G401.6 (cell line): ENCODE results near the gene RELL1.
"Not testable (repeated sequence)": the region's sequence is repeated elsewhere in the genome, so short reads cannot be mapped to it uniquely, and the experiment has no call there.

Source experiments
- FAIRE-seq: peaks from 2 replicates; lab custom pipeline; 2012; peaks lifted over from hg19 to GRCh38; lab: Jason Lieb, UNC

Gene RELL1

DNA sequence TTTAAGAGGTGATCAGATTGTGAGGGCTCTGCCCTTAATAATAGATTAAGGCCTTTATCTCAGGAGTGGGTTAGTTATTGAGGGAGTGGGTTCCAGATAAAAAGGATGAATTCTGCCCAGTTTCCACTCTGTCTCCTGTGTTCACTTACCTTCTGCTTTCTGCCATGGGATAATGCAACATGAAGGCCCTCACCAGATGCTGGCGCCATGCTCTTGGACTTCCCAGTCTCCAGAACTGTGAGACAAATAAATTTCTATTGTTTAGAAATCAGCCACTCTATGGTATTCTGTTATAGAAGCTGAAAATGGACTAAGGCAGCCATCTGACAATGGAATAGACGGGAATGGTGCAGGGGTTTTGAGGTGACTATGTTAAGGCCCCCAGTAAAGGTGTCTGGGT lies 6.9 kb upstream of the RELL1 start:
- FAIRE-seq = no peak

DNA sequence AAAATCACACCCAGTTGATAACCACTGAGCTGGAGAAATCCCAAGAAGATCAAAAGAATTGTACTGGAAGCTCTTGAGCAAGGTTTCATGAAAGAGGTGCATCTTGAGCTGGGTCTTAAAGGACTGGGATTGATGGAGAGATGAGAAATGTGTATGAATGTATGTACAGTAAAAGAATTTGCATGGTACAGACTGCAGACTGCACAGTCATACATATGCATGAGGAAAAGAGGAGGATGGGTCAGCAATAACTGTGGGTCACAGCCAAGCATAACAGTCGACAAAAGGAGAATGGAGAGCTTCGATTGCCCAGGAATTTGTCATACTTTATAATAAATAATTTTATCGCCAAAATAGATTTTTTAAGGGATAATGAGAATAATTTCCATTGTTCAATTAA lies 4.8 kb upstream of the RELL1 start:
- FAIRE-seq = no peak

DNA sequence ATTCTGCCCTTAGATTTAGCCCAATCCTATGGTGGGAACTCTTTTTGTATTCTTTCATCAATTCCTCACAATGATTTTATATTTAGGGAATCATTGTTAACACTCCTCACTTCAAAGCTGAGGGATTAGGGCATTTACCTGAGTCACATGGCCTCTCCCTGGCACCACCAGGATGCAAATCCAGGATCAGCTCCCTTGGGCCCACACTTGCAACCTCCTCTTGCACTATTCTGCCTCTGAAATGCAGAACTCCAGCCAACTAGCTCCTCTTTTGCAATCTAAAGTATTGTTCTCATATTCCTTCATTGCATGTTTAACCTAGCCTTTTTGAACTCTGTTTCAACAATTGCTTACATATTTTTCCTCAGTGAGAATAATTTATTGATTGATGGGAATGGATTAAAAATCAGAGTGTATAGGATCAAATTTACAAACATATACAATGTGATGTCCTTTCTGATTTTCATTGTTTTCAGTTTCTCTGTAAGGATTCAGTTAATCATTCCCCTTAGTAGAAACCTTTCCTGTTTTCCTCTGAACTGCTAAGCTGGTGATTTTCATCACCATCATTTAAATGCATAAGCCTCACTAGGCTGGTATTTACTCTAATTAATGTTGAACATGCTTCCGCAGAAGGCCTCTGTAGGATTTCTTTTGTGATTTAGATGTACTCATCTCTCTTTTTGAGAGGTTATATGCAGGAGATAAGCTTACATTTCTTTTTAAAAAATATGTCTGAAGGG lies 3.3 kb upstream of the RELL1 start:
- no peak for FAIRE-seq

DNA sequence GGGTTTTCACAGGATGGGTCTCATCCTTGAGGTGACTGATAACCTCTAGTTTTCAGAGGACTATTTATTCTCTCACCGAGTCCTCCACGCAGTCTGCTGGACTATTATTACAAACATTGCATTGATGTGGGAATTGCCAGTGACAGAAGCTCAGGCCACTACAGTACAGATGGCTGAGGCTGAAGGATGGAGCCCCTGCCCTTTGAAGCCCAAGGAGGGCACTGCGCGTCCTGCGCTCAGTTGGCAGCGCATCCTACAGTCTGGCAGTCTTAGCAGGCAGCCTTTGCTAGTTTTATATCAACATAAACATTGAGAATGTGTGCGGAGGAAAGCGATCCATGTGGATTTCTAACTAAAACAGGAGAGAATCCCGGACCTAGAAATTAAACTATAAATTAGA lies 1.5 kb upstream of the RELL1 start:
- no peak for FAIRE-seq

DNA sequence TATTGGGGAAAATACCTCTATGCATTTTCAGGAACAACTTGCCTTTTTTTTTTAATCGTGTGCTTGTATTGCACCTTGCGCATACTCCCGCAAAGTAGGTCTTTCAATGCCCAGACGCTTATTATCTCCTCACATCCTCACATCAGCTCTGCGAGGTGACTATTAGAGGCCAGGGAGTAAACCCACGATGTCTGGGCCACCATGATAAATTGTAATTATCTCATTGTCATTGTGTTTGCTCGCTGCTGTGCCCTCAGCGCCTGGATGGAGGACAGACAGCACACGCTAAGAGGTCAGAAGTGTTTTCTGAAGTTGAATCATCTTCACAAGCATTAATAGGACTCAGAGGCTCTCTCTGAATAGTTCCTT lies 1.0 kb upstream of the RELL1 start:
- FAIRE-seq = no peak

DNA sequence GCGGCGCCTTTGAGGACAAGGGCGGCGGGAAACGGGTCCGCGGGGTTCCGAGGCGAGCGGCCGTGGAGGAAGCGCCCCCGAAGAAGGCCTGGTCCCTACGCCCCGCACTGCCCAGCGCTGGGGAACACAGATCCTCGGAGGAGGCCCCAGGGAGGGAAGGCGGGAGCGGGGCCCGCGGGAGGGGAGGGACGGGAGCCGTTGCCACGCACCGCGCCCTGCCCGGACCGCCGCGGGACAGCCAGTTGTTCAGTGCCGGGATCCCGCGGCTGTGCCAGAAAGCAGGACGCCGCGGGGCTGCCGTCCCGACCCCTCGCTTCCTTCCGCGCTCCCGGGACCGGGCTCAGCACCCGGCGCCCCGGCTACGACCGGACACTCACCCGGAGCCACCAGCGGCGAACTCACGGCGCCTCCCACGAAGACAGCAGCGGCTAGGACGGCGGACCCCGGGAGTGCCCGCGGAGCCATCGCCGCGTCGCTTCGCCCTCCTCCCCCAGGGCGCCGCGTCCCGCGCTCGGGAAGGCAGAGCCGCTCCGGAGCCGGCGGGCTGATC lies 278 bp downstream of the RELL1 start:
- no peak for FAIRE-seq

DNA sequence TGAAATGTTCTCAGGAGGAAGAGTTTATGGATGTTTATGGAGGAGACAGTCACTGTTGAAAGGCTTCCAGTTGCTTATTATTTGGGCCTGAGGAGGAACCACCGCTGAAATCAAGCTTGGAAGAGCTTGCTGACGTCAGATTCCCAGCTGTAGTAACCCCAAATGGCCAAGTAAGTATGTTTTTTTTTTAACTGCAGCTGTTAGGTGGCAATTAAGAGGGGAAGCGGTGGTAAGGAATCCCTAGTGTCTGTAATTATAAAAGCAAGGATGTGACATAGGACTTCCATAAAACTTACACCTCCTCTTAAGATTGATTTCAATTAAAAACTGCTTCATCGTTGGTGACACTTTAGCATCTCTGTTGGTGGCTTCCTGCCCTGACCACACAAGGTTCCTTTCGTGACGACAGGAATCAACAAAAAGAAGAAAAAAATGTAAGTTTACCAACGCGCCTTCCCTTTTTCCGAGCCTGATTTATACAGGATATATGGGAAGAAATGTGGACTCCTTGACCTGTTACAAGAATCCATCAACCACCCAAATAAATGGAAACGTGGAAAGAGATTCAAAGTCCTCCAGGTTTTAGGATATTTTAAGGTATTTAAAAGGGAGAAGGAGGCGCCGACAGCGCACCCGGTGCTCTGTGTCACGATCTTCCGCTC lies 884 bp downstream of the RELL1 start:
- no peak for FAIRE-seq

DNA sequence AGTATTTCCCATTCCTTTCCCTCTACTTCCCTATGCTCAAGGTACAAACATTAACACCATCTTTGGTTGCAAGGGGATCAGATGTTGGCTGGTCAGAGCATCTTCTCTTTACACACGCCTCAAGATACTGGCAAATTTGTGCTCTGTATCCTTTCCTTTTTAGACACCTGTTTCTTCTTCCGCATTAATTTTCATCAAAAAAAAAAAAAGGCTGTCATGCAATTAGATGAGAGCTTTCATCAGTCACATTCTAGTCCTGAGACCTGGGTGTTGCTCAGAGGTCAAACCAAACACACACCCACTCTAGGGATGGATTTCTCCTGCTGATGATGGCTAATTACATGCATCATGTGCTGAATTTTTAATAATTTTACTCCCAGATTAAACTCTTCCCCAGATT lies 2.0 kb downstream of the RELL1 start:
- no peak for FAIRE-seq

DNA sequence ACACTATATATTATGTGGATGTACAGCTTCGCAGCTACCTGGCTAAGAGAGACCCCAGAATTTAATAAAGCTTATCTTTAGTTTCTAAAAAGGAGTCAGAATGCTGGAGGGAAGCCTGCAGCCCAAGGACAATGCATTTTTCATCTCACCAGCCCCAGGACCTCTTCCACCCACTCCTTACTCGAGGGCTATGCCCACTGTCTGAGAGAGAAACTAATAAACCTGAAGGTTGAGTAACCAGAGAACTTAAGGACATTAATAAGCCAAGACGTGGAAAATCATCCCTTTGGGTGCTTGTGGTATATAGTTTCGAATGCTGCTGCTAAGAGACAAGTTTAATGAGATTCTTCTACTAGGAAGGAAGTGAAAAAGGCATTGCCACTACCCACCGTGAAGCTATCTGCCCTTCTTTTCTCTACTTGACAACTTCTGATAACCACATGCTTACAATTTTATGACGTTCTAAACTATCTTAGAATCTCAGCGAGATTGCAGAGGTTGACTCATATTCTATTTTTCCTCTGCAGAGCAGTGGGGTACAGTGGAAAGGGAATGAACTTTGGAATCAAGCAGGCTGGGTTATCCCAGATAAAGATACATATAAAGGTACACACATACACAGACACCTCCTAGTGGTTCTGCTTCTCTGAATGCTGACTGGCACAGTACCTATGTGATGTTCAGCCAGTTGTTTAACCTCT lies 3.3 kb downstream of the RELL1 start:
- FAIRE-seq = no peak

DNA sequence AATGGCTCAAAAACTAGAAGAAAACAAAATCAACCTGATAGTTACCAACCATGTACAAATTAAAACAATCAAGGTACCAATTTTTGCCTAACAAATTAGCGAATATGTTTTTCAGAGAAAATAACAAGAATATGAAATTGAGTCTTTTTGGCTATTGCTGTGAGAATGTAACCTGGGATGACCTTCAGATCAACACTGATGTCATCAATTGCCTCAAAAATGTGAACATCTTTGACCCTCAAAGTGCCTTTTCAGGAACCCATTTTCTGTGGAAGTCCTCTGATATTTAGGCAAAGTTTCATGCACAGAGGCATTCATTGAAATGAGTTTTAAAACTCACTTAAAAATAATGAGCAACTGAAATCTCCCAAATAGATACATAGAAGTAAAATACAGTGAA lies 6.1 kb downstream of the RELL1 start:
- FAIRE-seq = no peak

DNA sequence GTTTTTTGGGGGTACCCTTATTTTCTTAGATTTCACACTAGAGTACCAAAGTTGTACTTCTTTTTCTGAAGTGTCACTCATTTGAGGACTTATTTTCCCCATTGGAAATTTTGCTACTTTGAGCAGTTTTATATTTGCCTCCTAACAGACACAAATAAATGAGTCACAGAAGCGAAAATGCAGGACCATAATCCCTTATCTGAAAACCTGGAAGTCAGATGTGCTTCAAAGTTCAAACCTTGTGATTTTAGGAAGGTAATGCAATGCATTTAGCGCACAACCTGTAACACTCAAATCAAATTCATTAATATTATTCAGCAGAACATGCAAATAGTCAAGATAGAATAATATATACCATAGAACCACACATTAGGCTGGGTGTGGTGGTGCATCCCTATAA lies 6.9 kb downstream of the RELL1 start:
- no peak for FAIRE-seq

DNA sequence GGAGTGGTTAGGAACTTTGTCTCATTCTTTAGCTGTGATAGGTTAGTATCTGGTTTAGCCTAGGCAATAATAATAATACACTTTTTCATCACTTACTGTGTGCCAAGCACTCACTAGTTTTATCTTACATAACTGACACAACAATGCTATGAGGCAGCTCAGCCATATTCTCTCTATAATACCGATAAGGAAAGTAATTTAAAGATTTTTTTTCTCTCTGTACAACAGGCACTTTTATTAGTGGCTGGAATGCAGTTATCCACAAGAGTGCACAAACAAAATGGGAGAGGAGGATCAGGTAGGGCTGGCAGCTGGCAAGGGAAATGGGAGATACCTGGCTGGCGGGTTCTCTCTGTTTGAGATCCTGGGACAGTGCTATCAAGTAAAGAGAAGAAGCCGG lies 7.6 kb downstream of the RELL1 start:
- no peak for FAIRE-seq

DNA sequence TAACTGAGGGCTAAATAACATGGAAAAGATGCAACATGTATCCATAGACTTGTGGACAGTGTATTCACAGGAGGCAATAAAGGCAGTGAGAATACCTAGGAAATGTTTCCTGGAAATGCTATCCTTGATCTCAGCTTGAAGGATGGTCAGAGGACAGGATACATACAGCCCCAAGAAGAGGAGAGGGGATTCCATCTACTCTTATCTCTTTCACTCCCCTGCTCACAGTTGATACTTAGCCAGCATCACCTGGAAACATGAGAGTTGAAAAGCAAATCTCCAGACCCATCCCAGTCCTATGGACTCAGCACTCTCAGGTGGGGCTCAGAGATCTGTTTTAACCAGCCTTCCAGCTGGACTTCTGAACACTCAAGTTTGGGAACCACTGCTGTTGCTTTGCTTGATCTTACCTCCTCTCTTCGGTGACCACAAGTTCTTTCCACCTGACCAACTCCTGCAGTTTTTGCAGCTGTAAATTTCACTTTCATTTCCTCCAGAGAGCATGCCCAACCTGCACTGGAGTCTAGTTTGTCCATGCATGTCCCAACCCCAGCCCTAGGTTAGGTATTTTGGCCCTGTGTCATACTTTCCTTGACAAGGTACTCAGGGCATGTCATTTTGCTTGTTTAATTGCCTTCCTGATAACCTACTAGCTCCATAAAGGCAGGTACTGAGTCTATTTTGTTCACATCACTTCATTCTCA lies 10.4 kb downstream of the RELL1 start:
- FAIRE-seq = no peak

DNA sequence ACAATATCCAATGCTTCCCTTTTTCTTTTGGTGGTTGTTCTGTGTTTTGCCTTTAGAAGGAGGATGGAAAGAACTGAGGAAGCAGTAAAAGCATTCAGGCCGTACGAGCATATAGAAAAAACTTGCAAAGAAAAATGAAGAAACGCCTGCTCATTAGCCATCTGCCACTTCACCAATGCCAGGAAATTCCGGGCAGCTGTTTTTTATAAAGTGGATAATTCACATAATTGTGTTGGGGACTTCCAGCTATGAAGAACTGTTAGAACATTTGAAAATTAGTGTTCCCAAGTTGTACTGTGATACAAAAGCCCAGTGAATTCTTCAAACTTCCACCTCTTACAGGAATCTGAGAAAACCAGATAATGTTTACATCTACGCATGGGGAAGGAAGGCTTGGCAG lies 11.7 kb downstream of the RELL1 start:
- FAIRE-seq = no peak

DNA sequence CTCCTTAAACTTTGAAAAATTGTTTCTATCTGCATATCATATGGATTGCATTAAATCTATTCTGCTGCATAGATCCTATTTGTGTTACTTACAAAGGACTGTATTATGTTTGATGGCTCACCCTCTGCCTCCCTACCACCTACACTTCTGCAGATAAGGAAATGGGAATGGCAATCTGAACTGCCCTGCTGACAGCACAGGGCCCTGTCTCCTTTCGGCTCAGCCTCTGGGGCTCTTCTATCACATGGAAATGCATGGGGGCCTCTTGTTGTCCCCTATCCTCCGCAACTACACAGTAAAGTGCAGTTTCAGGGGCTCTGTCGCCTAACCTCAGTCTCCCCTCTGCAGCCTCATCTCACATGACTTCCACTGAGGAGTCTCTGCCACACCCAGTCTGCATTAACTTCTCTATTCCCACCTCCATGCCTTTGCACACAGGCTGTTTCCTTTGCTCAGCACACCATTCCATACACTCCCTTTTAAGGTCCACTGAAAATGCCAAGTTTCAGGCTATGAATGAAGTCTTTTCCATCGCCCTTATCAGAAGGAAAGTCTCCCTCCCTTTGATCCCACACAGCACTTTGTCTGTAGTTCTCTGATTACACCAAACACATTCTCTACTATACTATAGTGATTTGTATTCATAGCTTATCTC lies 12.5 kb downstream of the RELL1 start:
- no peak for FAIRE-seq

DNA sequence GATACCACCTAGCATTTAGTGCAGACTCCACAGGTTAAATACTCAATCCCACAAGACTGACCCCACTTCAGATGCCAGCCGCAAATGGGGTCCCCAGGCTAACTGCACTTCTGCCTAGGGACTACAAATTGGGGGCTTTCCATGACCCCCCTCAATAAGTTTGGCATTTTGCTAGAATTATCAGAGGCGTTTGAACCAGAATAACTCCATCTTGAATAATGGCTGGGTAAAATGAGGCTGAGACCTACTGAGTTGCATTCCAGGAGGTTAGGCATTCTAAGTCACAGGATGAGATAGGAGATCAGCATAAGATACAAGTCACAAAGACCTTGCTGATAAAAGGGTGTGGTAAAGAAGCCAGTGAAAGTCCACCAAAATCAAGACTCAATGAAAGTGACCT lies 15.1 kb downstream of the RELL1 start:
- no peak for FAIRE-seq

DNA sequence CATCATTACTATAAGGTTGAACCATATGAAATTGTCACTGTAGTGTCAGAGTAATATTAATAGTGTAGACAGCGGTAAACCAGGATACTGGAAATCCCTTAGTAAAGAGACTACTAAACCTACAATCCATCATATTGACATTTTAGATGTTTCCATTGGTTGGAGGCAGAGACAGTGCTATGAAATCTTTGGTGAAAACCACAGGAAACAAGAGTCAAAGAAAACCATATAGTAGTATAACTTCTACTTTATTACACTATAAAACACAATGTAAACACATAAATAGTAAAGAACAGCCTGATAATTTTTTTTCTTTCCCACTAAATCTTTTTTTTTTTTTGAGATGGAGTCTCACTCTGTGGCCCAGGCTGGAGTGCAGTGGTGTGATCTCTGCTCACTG lies 15.9 kb downstream of the RELL1 start:
- no peak for FAIRE-seq

DNA sequence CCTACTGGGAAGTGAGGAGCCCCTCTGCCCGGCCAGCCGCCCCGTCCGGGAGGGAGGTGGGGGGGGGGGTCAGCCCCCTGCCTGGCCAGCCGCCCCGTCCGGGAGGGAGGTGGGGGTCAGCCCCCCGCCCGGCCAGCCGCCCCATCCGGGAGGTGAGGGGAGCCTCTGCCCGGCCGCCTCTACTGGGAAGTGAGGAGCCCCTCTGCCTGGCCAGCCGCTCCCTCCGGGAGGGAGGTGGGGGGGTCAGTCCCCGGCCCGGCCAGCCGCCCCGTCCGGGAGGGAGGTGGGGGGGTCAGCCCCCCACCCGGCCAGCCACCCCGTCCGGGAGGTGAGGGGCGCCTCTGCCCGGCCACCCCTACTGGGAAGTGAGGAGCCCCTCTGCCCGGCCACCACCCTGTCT lies 17.1 kb downstream of the RELL1 start:
- FAIRE-seq = not testable (repeated sequence)

DNA sequence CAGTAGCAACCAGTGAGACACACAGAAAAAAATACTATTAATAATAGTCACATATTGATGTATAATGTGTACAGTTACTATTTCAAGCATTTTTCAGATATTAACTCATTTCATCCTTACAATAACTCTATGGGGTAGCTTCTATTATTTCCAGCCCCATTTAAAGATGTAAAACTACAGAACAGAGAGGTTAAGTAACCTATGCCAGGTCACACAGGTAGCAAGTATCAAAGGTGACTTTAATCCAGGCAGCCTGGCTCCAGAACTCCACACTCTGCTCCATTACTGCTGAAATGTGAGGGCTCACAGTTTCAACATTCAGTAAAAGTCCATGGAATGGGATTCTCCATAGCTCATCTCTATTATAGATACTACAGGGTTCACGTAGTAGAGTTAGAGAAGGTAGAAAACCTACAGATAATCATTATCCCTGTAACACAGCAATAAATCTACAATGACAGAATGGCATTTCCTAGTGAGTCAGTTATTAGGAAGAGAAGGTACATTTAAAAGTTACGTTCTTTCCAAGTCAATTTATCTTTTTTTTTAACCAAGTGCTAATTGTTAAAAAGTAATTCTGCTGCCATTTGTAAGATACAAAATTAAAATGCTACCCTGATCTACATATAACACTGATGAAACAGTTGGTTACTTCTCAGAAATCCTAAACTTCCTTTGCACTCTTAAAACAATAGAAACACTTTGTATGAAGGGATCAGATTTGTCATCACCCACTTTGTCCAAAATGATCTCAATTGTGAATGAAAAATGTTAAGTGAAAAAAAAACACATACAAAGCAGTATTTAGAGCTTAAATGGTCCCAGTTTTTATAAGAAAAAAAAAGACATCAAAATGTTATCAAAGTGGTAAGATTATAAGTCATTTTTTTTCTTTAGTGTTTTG lies 18.7 kb downstream of the RELL1 start:
- no peak for FAIRE-seq

DNA sequence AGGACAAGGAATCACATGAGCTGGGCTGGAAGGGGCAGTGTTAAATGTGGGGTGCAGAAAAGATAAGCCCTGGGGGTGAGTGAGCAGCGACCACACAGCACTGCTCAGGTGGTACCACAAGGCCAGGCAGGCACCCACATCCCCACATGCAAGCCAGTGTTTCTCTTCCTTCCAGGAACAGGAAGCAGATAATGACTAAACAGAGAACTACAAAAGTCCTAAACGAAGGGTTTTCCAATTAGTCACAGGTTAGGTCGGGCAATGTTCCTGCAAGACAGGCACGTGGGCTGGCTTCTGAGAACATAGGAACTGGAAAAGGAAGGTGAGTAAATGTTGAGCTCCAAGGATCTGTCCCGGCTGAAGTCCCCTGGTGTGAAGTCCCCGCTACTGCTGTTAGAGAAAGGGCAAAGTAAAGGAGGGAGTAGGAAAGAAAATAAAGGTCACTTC lies 19.5 kb downstream of the RELL1 start:
- peak; percentile 94 for FAIRE-seq
